IMR-90 (cell line): ENCODE results near the gene WEE1. TPM values are rescaled to one million over a fixed set of nuclear protein-coding genes. Genes with fewer than 3 reads are reported as not detected.

Experiments
- ATAC-seq: fragments of 200-7000 bp; cut with Tn5 transposase; 2 replicates; pipeline ENCODE4 v1.9.1; 2020; ENCODE audit warnings: low read depth, mild to moderate bottlenecking, moderate library complexity
- BruUV-seq: library from RNA; stranded (reverse); fragments of 400-500 nt; replicated peaks from 2 replicates; lab custom pipeline; 2021; lab: Mats Ljungman, UMichigan
- CTCF ChIA-PET: fragments of 300-600 bp; formaldehyde crosslinking; extraction: SDS; loops from one replicate; lab custom pipeline; 2021; ENCODE audit warnings: antibody characterized with exemption; lab: Yijun Ruan, JAX
- POLR2A ChIA-PET: fragments of 300-600 bp; sonication (Branson Sonifier 250); formaldehyde crosslinking; loops from one replicate; lab custom pipeline; 2022; ENCODE audit warnings: antibody characterized with exemption; ENCODE audit not compliant: unreplicated experiment; lab: Charles Lee
- DNase-seq: peaks from one replicate; pipeline ENCODE4 v3.0.0; 2013
- H2AFZ ChIP-seq: replicated peaks from 2 replicates; pipeline ENCODE3; 2013; ENCODE audit warnings: low read length, mild to moderate bottlenecking; ENCODE audit not compliant: poor library complexity
- H2AK5ac ChIP-seq: 2 replicates; pipeline ENCODE4 v1.6.1; 2013; ENCODE audit warnings: low read depth, low read length, inconsistent platforms
- H2AK9ac ChIP-seq: replicated peaks from 2 replicates; pipeline ENCODE3; 2013; ENCODE audit warnings: mild to moderate bottlenecking, low read depth, low read length, moderate library complexity; ENCODE audit not compliant: poor library complexity
- H2BK120ac ChIP-seq: 2 replicates; pipeline ENCODE4 v1.6.1; 2013; ENCODE audit warnings: low read depth, low read length, inconsistent platforms
- H2BK15ac ChIP-seq: 3 replicates; pipeline ENCODE4 v1.6.1; 2013; ENCODE audit warnings: low read depth, low read length, inconsistent platforms
- H2BK20ac ChIP-seq: 2 replicates; pipeline ENCODE4 v1.6.1; 2013; ENCODE audit warnings: low read depth, mild to moderate bottlenecking, inconsistent platforms, low read length, moderate library complexity
- H2BK5ac ChIP-seq: 2 replicates; pipeline ENCODE4 v1.6.1; 2013; ENCODE audit warnings: mild to moderate bottlenecking, low read depth, low read length, inconsistent platforms; ENCODE audit not compliant: poor library complexity, severe bottlenecking
- H3K14ac ChIP-seq: replicated peaks from 2 replicates; pipeline ENCODE4 v1.6.1; 2013; ENCODE audit warnings: low read depth, low read length, inconsistent platforms
- H3K18ac ChIP-seq: 2 replicates; pipeline ENCODE4 v1.6.1; 2013; ENCODE audit warnings: low read depth, low read length, control low read depth
- H3K23ac ChIP-seq: 2 replicates; pipeline ENCODE4 v1.6.1; 2013; ENCODE audit warnings: low read depth, low read length, inconsistent platforms
- H3K27ac ChIP-seq: 2 replicates; pipeline ENCODE4 v1.5.1; 2013; ENCODE audit warnings: mild to moderate bottlenecking, control low read depth, low read length; ENCODE audit not compliant: insufficient read depth
- H3K27me3 ChIP-seq: 2 replicates; pipeline ENCODE4 v1.6.1; 2013; ENCODE audit warnings: low read length; ENCODE audit not compliant: control insufficient read depth, insufficient read depth
- H3K36me3 ChIP-seq: 2 replicates; pipeline ENCODE4 v1.6.1; 2013; ENCODE audit warnings: low read length, mixed read lengths; ENCODE audit not compliant: control insufficient read depth, insufficient read depth
- H3K4ac ChIP-seq: 2 replicates; pipeline ENCODE4 v1.6.1; 2013; ENCODE audit warnings: low read depth, low read length, inconsistent platforms
- H3K4me1 ChIP-seq: 2 replicates; pipeline ENCODE4 v1.6.1; 2013; ENCODE audit warnings: low read length, mixed read lengths; ENCODE audit not compliant: control insufficient read depth, insufficient read depth
- H3K4me2 ChIP-seq: 2 replicates; pipeline ENCODE4 v1.6.1; 2013; ENCODE audit warnings: low read depth, mild to moderate bottlenecking, control low read depth, low read length, moderate library complexity
- H3K4me3 ChIP-seq: 2 replicates; pipeline ENCODE4 v1.5.1; 2013; ENCODE audit warnings: low read depth, mild to moderate bottlenecking, control low read depth, low read length, moderate library complexity; ENCODE audit not compliant: insufficient read depth
- H3K56ac ChIP-seq: 2 replicates; pipeline ENCODE4 v1.6.1; 2013; ENCODE audit warnings: low read length, inconsistent platforms; ENCODE audit not compliant: insufficient read depth; ENCODE audit errors: extremely low read depth
- H3K79me1 ChIP-seq, 2 experiments: 2 replicates each; pipeline ENCODE4 v1.6.1; 2013; ENCODE audit warnings: low read length in 2 of 2, inconsistent platforms in 1 of 2, low read depth in 1 of 2
- H3K9ac ChIP-seq: 2 replicates; pipeline ENCODE4 v1.6.1; 2013; ENCODE audit warnings: low read depth, low read length, control low read depth
- H3K9me1 ChIP-seq: 2 replicates; pipeline ENCODE4 v1.6.1; 2013; ENCODE audit warnings: low read length, inconsistent platforms; ENCODE audit not compliant: insufficient read depth
- H3K9me3 ChIP-seq: 2 replicates; pipeline ENCODE4 v1.6.1; 2013; ENCODE audit warnings: low read length; ENCODE audit not compliant: control insufficient read depth, insufficient read depth
- H4K20me1 ChIP-seq: 2 replicates; pipeline ENCODE4 v1.6.1; 2013; ENCODE audit warnings: low read length, inconsistent platforms; ENCODE audit not compliant: insufficient read depth
- H4K5ac ChIP-seq: 2 replicates; pipeline ENCODE4 v1.6.1; 2013; ENCODE audit warnings: mild to moderate bottlenecking, low read depth, low read length, control low read depth
- H4K8ac ChIP-seq, 2 experiments: 2 replicates each; pipeline ENCODE4 v1.6.1; 2013; ENCODE audit warnings: low read depth in 2 of 2, low read length in 2 of 2, control low read depth in 1 of 2, inconsistent platforms in 1 of 2
- H4K91ac ChIP-seq: 2 replicates; pipeline ENCODE4 v1.6.1; 2013; ENCODE audit warnings: low read depth, low read length, inconsistent platforms; ENCODE audit not compliant: insufficient read depth
- BHLHE40 ChIP-seq: fragments of 150-350 bp; IDR thresholded peaks from 2 replicates; pipeline ENCODE4 v1.6.1; 2016; ENCODE audit warnings: mild to moderate bottlenecking, low read depth, low read length
- CHD1 ChIP-seq: IDR thresholded peaks from 2 replicates; pipeline ENCODE4 v1.6.1; 2012; ENCODE audit warnings: low read depth, low read length, improper control_type of control experiment
- CTCF ChIP-seq: conservative IDR thresholded peaks from 2 replicates; pipeline ENCODE4 v1.5.1; 2012; ENCODE audit warnings: mild to moderate bottlenecking, low read depth, low read length, improper control_type of control experiment
- MAFK ChIP-seq: IDR thresholded peaks from 2 replicates; pipeline ENCODE4 v1.6.1; 2012; ENCODE audit warnings: low read depth, low read length, improper control_type of control experiment
- MAZ ChIP-seq: IDR thresholded peaks from 2 replicates; pipeline ENCODE4 v1.6.1; 2012; ENCODE audit warnings: low read depth, mild to moderate bottlenecking, low read length, improper control_type of control experiment, moderate library complexity, borderline replicate concordance
- RAD21 ChIP-seq: IDR thresholded peaks from 2 replicates; pipeline ENCODE4 v1.6.1; 2012; ENCODE audit warnings: low read length, improper control_type of control experiment
- RFX5 ChIP-seq: IDR thresholded peaks from 2 replicates; pipeline ENCODE4 v1.8.0; 2012; ENCODE audit warnings: low read depth, mild to moderate bottlenecking, low read length, moderate library complexity
- SMC3 ChIP-seq: fragments of 150-350 bp; IDR thresholded peaks from 2 replicates; pipeline ENCODE4 v1.6.1; 2016; ENCODE audit warnings: low read depth, mild to moderate bottlenecking, antibody characterized with exemption, low read length, moderate library complexity
- WGBS, 2 experiments: methylation state at CpG; one replicate each; pipeline versions ENCODE4 v1.1.5 to v1.1.7; 2013; ENCODE audit warnings: missing lambda C conversion rate in 2 of 2; ENCODE audit not compliant: insufficient read length in 1 of 2; ENCODE audit errors: extremely low coverage in 2 of 2; 5-methylcytosine and 5-hydroxymethylcytosine counted together
- dilution Hi-C: fragments of 300-500 bp; cut with HindIII; formaldehyde crosslinking; loops from one replicate; pipeline ENCODE4 v1.14.3; 2018; ENCODE audit warnings: low sequenced_read_pairs; ENCODE audit not compliant: unreplicated experiment
- in situ Hi-C: fragments of 300-500 bp; cut with MboI; formaldehyde crosslinking; loops from 3 replicates; pipeline ENCODE4 v1.14.3; 2019; ENCODE audit warnings: low sequenced_read_pairs, inconsistent platforms, mixed read lengths
- intact Hi-C: fragments of 100-400 bp; cut with micrococcal nuclease; formaldehyde crosslinking; loops from 2 replicates; pipeline ENCODE4 v1.10.0; 2022
- polyA plus RNA-seq, 3 experiments: library from polyadenylated mRNA; depleted of rRNA; stranded (reverse); fragments of >200 nt; gene quantifications; 2 replicates each; pipeline ENCODE4 v1.2.3, GENCODE V29; 2012; ENCODE audit warnings: low replicate concordance in 1 of 3
- total RNA-seq: library from RNA; depleted of rRNA; stranded (reverse); fragments of >200 nt; gene quantifications from 2 replicates; pipeline ENCODE4 v1.2.3, GENCODE V29; 2012

Gene WEE1
- total and polyA plus RNA-seq, 2 of the 4 experiments (the other 2 are of a cell fraction) = 26.5 to 29.2 TPM

GRCh38 chr11:9607511-9607899 is 34.0 kb downstream of the WEE1 start:
- DNase-seq (no peak), ATAC-seq (no peak)
- Histone ChIP-seq H3K36me3 (no peaks in the 10 kb centered on the region), H2AK5ac (no peak overlapping the region), H2BK5ac (no peak overlapping the region), H3K9me1 (peaks cover 9% of the 10 kb centered on the region), H3K56ac (no peak overlapping the region), H3K14ac (no peak overlapping the region), H3K18ac (no peak overlapping the region), H3K4me3 (no peak overlapping the region), H4K20me1 (no peaks in the 10 kb centered on the region), H2AFZ (peak overlapping the region; percentile 26), H3K27me3 (no peaks in the 10 kb centered on the region), H2AK9ac (no peak overlapping the region), H3K79me1 (peaks cover 0 to 6% of the 10 kb centered on the region in 2 experiments; a peak in 2 of 4 replicates), H3K27ac (no peak overlapping the region), H2BK15ac (peak overlapping the region; percentile 13; the same call in 1 of the 3 replicates), H2BK20ac (no peak overlapping the region), H2BK120ac (peak overlapping the region; percentile 13; the same call in 1 of the 2 replicates), H4K5ac (no peak overlapping the region), H3K4me1 (no peaks in the 10 kb centered on the region), H4K8ac (no peak overlapping the region), H3K9ac (no peak overlapping the region), H3K4ac (no peak overlapping the region), H3K4me2 (no peak overlapping the region), H3K23ac (no peak overlapping the region), H4K91ac (no peak overlapping the region), H3K9me3 (no peaks in the 10 kb centered on the region)
- POLR2A ChIA-PET = no interaction called here
- dilution Hi-C loops (no loop called here), in situ Hi-C loops (loop anchor here (25.0 kb wide), 1 partner anchor 705 kb away; the partner anchor contains the start of gene ADM), intact Hi-C loops (no loop called here)
- WGBS, 2 experiments = no CpG with 5 or more reads among the region's 3 CpGs
- TF ChIP-seq RFX5 (no peak), RAD21 (no peak), CTCF (no peak), BHLHE40 (no peak), MAFK (no peak), SMC3 (no peak), CHD1 (no peak), MAZ (no peak)
- CTCF ChIA-PET = no interaction called here
- no TSS peak for BruUV-seq
